ENCODE data around the gene RAB26.

Gene RAB26

GRCh38 chr16:2145843-2146242 lies 2.6 kb upstream of the RAB26 start:
- DNase-seq: no peak

GRCh38 chr16:2147378-2147777 lies 1.0 kb upstream of the RAB26 start:
- DNase-seq: no peak

- DNase-seq: no peak
These were observed 547 bp downstream of the RAB26 start for GRCh38 chr16:2148714-2149629.

- DNase-seq: no peak
These were observed 1.4 kb downstream of the RAB26 start for GRCh38 chr16:2149630-2150417.

DNA sequence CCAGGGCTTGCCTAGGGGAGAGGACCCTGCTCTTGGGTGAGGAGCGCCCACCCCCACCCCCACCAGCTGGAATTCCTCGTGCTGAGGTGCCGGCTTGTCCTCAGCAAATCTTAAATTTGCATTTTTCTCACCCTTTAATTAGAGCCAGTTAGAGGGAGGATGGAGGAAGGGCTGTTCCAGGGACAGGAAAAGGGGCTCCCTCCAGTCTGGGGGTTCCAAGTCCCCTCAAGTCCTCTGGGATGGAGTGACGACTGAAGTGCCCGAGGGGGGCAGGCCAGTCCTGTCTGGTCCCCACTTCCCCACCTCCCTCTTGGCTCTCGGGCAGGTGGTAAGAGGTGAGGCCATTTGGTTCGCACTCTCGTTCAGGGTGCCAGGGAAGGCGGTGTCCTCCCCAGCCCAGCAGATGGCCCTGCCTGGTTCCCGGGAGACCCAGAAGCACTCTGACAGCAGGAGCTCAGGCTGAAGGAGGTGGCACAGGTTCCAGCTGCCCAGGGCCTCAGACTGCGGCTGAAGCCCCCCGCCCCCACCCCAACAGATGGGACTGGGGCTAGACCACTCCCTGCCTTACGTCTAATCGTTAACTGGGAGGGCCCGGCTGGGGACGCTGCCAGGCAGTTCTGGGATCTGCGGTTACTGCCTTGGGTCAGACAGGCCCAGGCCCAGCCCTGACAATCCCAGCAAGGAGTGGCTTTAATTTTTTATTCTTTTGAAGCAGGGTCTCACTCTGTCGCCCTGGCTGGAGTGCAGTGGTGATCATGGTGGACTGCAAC lies 2.2 kb downstream of the RAB26 start:
- peak; percentile 96 for DNase-seq

DNA sequence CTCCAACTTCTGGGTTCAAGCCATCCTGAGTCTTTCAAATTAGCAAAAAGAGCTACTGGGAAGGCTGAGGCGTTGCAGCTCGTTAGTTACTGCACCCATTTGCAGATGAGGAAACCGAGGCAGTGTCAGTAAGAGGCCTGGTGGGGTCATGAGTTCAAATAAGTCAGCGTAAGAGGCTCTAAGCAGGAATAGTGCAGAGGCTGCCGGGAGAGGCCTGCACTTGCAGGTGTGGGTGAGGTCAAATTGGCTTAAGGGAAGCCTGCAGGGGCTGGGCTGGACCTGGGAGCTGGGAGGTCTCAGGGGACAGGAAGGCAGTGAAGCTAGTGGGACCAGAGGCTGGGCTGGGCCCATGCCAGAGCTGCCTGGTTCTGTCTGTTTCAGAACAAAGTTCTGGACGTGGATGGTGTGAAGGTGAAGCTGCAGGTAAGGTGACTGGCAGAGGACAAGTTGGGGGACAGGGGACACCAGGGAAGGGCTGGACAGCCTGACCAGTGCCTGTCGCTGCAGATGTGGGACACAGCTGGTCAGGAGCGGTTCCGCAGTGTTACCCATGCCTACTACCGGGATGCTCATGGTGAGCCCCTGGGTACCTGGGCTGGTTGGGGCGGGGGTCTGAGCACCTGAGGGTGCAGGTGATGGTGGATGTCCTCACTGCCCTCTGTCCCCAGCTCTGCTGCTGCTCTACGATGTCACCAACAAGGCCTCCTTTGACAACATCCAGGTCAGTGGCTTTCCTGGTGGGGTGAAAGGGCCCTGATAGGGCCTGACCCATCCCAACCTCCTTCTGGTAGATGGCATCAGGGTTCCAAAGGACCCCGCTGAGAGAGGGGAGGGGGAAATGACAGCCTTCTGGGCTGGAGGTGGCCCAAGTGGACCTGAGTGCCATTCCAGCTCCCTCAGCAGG lies 3.0 kb downstream of the RAB26 start:
- DNase-seq: no peak

GRCh38 chr16:2152695-2153506 lies 4.5 kb downstream of the RAB26 start:
- DNase-seq: no peak

- no peak for DNase-seq
These were observed 6.2 kb downstream of the RAB26 start for GRCh38 chr16:2154533-2155090.

GRCh38 chr16:2155091-2155950 lies 6.9 kb downstream of the RAB26 start, which contains the start of gene TRAF7:
Gene TRAF7 (plus strand): TSS chr16:2155782. CDS start chr16:2163921, 8,139 bp downstream.
- peak; percentile 98 for DNase-seq

DNA sequence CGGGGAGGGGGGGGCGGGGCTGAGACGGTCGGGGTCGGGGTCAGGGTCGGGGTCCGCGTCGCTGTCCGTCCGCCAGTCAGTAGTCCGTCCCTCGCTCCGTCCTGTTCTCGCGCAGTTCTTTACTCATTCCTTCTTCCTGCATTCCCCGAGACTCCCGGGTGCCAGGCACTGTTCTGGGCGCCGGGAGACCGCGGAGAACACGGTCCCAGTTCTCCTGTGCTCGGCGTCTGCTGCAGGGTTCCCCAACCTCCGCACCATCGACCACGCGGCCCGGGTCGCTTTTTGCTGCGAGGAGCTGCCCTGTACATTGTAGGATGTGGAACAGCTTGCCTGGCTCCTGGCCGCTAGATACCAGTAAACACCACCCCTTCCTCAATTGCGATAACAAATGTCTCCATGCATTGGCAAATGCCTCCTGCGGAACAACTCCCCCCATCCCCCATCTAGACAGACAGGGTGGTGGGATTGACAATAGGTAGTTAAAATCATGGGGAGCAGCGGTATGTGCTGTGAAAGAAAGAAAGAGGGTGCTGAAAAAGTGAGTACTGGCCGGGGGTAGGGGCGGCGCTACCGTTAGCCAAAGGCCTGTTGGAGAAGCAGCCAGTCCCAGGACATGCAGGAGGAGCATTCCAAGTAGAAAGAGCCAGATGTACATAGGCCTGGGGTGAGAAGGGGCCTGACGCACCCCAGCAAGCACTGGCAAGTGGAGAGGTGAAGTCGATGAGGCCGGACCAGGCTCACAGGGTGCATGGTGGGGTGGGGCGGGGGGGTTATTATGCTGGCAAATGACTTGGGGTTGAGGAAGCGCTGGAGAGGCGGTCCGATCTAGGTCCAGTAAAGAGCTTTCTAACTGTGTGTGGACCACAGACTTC lies 7.8 kb downstream of the RAB26 start:
- DNase-seq: no peak

DNA sequence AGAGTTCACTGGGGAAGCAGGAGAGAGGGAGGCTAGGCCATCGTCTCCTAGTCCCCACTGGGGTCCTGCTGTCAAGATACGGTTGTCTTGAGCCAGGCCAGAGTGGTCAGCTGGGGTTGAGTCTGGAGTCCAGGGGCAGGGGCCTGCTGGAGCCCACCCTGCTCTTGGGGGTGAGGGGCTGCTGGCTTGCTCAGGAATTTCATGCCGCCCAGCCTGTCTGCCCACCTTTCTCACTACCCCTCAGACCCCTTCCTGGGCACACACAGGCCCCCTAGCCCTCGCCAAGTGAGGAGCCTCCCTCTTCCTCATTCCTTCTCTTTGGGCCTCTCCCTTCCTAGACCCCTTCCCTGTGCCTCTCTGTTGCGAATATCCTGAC lies 8.4 kb downstream of the RAB26 start:
- no peak for DNase-seq

DNA sequence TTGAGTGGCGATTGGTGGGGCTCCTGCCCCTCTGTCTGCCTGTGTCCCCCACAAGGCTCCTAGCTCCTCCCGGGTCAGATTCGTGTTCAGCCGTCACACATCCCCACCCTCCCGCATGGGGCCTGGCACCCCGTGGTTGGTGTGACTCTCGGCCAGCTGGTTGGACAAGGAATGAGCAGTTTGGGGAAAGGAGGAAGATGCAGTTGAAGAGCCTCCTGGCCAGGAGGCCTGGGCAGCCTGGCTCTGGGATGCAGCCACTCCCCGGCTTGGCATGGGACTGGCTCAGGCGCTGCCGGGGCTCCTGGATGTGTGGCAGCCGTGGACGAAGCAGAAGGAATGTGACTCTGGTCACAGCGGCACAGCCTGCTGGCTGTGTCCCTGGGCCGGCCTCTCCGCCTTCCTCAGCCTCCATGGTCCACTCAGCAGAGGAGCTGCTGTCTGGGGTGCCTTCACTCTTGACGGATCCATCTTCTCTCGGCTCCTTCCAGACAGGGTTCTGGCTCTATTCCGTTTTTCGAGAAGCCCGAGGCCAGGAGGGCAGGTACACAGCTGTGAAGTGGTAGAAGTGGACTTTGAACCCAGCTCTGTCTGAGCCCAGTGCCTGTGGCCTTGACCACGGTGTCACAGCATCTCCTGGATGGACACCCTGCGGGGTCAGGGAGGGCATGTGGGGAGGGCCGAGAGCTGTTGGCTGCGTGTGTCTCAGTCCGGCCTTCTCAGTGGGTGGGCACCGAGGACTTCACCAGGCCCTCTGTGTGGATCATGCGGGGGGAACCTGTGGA lies 9.2 kb downstream of the RAB26 start:
- no peak for DNase-seq

- DNase-seq: no peak
These were observed 9.8 kb downstream of the RAB26 start for GRCh38 chr16:2158262-2158638.

DNA sequence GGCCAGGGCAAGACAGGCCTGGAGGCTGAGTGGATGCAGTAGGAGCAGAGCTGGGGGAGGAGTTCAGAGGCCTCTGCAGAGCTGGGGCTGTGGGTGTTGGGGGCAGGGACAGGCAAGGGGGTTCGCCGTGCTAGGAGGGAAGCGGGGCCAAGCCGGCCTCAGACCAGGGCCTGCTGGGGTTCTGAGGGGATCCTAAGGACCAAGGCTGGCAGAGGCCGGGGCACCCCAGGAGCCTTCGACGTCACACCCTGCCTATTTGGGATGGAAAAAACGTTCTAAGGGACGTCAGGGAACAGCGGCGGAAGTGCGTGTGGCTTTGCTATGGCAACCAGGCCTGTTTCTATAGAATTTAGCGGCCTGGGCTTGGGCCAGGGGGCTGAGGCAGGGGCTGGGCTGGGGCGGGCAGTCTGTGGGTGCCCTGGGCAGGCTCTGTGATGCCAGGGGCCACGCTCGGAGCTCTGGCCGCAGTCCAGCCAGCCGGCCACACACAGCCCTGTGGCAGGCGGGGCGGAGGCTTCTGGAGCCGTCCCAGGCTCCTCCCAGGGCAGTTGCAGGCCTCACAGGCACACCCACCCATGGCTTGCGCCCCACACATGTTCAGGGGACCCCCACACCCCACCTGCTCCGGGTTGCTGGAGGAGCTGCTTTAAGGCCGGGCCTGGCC lies 10.9 kb downstream of the RAB26 start:
- no peak for DNase-seq

GRCh38 chr16:2160915-2161551 lies 12.6 kb downstream of the RAB26 start:
- no peak for DNase-seq

- DNase-seq: no peak
These were observed 13.5 kb downstream of the RAB26 start for GRCh38 chr16:2161911-2162310.

GRCh38 chr16:2162676-2163118 lies 14.3 kb downstream of the RAB26 start:
- DNase-seq: no peak

Measured in NCI-H2171 (cell line).